GM19023 (cell line): Measurements from ENCODE around the gene COPE.

ENCODE experiments used
- ATAC-seq: cut with Tn5 transposase; IDR thresholded peaks from one replicate; pipeline ENCODE4 v1.9.1; 2021; ENCODE audit warnings: mild to moderate bottlenecking, moderate library complexity; ENCODE audit not compliant: unreplicated experiment

Gene COPE

DNA sequence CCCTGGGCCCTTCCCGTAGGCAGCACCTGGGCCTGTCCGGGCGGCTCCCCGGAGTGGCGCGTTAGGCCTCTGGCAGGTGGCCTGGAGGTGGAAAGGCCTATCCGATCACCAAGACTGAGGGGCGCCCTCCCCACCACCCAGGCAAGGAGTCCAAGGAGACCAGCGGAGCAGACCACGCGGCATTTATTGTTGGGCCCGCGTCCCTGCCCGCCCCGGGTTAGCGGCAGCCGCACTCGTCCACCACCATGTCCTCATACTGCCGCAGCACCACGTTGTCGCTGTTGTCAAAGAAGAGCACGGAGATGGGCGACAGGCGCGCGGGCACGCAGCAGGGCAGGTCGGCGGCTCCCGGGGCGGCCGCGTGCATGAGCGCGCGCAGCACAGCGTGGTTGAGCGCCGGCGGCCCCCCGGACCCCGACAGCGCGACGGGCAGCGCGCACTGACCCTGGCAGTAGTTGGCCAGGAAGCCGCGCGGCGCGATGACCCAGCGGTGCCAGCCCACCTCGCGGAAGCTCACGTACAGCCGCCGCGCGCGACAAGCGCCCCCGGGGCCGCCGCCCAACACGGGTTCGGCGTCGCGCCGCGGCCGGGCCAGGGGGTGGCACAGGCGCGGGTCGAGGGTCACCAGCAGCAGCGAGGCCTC lies 50.7 kb downstream of the COPE start:
- ATAC-seq, result no peak

DNA sequence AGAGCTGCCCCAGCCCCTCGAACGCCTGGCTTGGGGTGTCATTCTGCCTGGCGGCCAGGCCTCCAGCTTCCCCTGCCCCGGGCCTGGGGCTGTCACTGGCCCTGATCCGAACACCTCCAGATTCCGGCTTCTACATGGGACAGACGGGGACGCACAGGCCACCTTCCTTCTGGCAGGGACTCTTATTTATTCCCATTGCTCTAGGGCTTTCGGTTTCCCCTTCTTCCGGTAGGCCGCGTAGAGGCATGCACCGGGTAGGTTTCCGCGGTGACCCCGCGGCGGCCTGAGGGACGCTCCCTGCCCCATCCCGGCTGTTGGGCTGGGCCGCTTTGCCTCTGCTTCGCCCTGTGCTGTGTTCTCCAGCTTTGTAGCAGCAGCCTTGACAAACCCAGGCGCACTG lies 51.4 kb downstream of the COPE start:
- ATAC-seq, result no peak

DNA sequence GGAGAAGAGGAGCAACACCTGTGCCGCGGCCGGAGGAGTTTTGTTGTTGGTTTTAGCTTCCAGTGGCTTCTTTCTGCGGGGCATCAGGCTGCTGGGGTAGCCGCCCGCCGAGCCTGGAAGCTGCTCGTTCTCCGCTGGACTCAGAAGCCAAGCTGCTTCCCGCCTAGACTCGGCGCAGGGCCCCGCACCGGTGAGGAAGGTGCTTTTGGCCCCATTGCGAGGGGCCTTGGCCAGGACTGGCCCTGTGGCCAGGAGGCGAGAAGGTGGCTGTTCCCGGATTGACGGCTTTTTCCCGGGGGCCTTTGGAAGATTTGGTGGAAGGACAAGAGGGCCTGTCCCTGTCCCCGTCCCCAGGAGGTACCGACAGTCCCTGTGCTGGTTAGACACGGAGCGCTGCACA lies 52.0 kb downstream of the COPE start:
- ATAC-seq, result no peak

- ATAC-seq, result no peak
Measured at GRCh38 chr19:18866800-18867123, 52.4 kb downstream of the COPE start.

DNA sequence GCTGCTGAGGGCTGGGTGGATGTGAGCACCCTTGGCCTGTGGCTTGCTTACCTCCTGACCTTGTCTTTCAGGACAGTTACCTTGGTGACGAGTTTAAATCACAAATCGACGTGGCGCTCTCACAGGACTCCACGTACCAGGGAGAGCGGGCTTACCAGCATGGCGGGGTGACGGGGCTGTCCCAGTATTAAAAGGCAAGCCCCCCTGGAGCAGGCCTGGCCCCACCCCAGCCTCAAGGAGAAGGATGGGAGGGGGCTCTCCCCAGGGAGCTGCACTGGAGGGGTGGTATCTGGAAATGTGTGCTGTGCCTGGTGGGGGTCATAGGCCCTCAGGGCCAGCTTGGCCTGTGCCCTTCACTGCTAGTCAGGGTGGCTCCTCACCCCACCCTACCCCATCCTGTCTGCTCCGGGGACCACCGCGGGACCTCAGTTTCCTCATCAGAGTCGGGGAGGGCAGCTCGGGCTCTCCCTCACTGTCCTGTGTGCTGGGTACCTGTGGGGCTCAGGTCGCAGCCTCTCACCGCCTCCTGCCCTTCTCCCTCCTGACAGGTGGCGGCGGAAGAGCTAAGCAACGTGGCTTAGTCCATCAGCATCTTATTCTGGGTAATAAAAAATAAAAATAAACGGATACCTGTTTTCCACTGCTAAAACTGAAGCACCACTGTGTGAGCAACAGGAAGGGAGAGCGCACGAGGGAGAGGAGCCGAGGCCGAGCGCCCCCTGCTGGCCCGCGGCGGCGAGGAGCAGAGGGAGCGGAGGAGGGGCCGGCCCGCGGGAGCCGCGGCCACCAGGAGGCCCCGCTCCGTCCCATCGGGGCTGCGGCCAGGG lies 53.0 kb downstream of the COPE start:
- no peak for ATAC-seq

DNA sequence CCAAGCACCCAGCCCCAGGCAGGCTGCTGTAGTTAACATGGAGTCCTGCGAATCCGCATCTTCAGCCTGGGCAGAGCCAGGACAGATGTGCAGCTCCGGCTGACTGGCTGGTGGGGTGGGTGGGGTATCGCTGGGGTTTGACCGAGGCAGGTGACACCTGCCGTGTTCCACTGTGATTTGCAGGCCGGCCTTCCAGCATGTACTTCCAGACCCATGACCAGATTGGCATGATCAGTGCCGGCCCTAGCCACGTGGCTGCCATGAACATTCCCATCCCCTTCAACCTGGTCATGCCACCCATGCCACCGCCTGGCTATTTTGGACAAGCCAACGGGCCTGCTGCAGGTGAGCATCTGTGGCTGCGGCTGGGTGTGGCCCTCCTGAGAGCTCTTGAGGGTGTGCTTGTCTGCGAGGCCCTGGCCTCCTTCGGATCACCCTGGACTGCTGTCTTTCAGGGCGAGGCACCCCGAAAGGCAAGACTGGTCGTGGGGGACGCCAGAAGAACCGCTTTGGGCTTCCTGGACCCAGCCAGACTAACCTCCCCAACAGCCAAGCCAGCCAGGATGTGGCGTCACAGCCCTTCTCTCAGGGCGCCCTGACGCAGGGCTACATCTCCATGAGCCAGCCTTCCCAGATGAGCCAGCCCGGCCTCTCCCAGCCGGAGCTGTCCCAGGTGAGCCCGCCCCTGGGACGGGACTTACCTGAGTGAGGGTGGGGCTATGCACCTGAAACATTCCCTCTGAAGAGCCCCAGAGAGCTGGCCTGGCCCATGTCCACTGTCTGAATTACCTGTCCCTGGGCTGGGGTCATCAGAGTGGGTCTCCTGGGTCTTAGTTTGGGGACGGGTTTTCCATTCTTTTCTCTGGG lies 53.8 kb downstream of the COPE start:
- no peak for ATAC-seq

DNA sequence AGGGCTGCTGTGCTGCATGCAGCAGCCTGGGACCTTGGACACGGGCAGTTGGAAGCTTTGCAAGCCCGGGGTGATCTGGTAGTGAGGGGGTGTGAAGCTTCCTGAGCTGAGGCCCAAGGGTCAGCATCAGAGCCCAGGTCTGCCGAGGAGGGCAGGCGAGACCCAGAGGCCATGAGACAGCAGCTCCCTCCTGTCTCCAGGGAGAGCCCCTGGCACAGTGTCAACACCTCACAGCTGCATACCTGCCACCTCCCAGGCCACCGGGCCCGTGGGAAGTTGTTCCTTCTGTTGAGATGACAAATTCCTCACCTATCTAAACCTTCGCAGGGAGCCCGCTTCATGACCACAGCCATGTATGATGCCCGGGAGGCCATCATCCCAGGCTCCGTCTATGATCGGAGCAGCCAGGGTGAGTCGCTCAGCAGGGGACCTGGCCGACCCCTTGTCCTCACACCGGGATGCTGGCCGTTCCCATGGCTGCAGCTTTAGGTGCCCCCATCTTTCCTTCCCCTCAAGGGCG lies 55.3 kb downstream of the COPE start:
- ATAC-seq, result no peak

- ATAC-seq, result no peak
Measured at GRCh38 chr19:18862976-18863842, 56.0 kb downstream of the COPE start.

DNA sequence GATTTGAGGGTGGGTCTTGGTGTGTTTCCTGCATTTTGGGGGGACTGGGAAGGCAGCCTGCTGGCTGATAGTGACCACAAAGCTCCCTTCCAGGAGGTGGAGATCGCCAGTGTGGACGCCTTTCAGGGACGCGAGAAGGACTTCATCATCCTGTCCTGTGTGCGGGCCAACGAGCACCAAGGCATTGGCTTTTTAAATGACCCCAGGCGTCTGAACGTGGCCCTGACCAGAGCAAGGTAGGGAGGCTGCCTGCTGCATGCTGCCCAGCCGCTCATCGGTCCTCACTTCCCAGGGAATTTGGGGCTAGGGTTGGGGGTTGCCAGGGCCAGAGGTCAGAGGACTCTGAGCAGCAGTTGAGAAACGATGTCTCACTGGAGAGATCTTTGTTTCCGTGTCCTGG lies 57.3 kb downstream of the COPE start:
- ATAC-seq, result no peak

- ATAC-seq, result no peak
Measured at GRCh38 chr19:18861235-18861634, 58.0 kb downstream of the COPE start.

DNA sequence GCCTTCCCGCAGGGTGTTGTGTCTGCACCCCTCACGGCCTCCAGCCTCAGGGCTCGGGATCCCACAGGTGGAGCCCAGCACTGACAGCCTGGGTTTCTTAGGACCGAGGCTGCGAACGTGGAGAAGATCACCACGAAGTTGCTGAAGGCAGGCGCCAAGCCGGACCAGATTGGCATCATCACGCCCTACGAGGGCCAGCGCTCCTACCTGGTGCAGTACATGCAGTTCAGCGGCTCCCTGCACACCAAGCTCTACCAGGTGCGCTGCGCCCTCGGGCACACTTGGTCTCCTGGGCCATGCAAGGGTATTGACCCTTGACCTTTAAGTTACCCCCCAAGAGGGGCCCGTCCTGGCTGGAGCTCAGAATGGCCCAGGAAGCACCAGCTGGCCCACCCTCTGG lies 58.5 kb downstream of the COPE start:
- ATAC-seq, result no peak

- ATAC-seq, result no peak
Measured at GRCh38 chr19:18860302-18860700, 58.9 kb downstream of the COPE start.

GRCh38 chr19:18859676-18860301 lies 59.4 kb downstream of the COPE start:
- no peak for ATAC-seq

DNA sequence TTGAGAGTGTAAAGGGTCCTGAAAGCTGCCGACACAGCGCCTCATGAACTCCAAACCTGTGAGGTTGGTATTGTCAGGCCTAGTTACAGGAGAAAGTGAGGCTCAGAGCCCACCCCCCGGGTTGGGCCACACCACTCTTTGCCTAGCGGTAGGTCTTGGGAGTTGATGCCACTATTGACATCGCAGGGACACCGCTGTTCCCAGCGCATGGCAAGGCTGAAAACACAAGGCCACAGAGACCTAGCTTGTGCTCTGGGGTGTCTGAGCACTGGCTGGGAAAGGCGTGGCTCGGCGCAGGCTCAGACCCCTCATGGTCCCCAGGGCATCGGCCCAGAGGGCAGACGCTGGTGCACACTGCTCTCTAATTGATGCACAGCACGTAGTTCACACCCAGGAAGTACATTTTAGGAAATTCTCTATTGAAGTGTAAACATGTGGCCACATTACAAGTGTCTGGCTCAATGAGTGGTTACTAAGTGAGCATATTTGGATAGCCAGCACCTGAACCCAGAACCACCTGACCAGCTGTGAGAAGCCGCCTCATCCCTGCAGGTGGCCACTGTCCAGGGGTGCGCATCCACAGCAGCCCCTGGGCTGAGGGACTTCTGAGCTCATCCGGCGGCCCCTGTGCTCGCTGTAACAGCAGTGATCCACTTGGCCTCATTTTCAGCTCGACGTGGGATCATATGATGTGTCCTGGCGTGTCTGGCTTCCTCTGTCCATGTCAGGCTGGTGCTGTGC lies 60.1 kb downstream of the COPE start:
- no peak for ATAC-seq

GRCh38 chr19:18857223-18857622 lies 62.0 kb downstream of the COPE start:
- ATAC-seq, result no peak

DNA sequence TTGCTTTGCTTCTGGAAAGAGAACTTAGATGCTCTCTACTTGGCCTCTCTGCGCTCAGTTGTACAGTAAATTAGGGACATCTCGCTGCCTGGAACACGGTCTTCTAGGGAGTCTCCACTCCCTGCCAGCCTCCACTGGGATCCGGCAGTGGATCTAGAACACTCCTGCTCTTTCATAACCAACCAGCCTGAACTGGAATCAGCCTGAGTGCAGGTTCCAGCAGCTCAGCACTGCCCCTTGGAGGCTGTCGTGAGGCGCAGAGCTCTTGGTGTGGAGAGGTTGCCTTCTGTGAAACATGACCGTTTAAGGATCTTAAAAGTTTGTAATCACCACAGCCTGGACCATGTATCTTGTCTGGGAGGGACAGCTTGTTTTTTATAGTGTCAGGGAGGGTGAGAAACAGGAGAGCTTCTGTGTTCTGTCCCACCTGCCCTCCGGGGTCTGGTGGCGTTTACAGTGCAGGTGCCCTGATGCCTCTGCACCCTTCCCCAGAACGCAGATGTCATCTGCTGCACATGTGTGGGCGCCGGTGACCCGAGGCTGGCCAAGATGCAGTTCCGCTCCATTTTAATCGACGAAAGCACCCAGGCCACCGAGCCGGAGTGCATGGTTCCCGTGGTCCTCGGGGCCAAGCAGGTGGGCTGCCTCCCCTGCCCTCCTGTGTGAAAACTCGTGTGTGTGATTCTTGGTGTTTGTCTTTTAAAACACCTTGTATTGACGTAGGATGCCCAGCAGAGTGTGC lies 62.6 kb downstream of the COPE start:
- no peak for ATAC-seq

DNA sequence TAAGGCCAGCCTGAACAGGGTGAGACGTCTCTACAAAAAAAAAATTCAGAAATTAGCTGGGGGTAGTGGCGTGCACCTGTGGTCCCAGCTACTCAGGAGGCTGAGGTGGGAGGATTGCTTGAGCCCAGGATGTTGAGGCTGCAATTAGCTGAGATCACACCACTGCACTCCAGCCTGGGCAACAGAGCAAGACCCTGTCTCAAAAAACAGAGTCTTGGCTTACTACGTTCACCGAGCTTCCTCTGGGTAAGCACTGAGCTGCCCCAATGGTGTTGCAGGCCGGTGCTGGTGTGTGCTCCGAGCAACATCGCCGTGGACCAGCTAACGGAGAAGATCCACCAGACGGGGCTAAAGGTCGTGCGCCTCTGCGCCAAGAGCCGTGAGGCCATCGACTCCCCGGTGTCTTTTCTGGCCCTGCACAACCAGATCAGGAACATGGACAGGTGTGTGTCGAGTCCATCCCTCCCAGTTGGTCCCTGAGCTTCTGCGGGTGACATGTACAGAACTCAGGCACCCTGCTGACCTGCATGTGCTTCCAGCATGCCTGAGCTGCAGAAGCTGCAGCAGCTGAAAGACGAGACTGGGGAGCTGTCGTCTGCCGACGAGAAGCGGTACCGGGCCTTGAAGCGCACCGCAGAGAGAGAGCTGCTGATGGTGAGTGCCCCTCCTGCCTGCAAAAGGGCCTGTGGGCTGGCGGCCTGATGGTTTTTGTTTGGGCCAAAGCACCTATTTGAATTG lies 63.4 kb downstream of the COPE start:
- ATAC-seq, result no peak

DNA sequence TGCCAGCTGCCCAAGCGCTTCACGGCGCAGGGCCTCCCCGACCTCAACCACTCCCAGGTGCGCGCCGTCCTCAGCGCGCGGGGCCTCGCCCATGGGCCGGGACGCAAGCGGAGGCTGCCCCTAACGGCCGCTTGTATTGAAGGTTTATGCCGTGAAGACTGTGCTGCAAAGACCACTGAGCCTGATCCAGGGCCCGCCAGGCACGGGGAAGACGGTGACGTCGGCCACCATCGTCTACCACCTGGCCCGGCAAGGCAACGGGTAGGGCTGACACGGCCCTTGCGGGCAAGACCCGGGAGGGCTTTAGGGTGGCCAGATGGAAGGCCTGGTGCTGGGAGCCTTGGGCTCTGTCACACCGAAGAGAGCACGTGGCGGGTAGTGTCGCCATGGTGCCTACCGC lies 64.2 kb downstream of the COPE start:
- no peak for ATAC-seq
